ENCODE results near the gene FBLN2. TPM values are rescaled to one million over a fixed set of nuclear protein-coding genes. Genes with fewer than 3 reads are reported as not detected.

The FBLN2 gene
- total RNA-seq, 2 experiments from 2014 or later: 8.4 to 13.7 TPM

GRCh38 chr3:13663781-13664535 lies 115.0 kb downstream of the FBLN2 start:
- ATAC-seq: no peak
- intact Hi-C loops (cut with micrococcal nuclease): no loop called here

GRCh38 chr3:13665582-13666226 lies 116.8 kb downstream of the FBLN2 start:
- intact Hi-C loops (cut with micrococcal nuclease): no loop called here
- CTCF ChIA-PET: interaction anchor here (1.2 to 1.5 kb wide), 3 partner anchors 10 to 215 kb away, joined by 4 to 6 read pairs (median 4); partner anchors contain the start of gene WNT7A
- H3K27ac Mint-ChIP-seq: no peak overlapping the region

More at GRCh38 chr3:13663781-13664535, 115.0 kb downstream of the FBLN2 start:
- no peak overlapping the region for H3K4me3 Mint-ChIP-seq
- POLR2A ChIA-PET: no interaction called here
- H3K27ac Mint-ChIP-seq: no peak overlapping the region
- CTCF ChIA-PET: interaction anchor here (0.9 to 1.5 kb wide), 3 partner anchors 8 to 216 kb away, joined by 3 to 6 read pairs (median 4); partner anchors contain the start of gene WNT7A
- peaks cover 7% of the 10 kb centered on the region for H3K27me3 Mint-ChIP-seq
- no peak for DNase-seq
- TF ChIP-seq, protein P1, sequence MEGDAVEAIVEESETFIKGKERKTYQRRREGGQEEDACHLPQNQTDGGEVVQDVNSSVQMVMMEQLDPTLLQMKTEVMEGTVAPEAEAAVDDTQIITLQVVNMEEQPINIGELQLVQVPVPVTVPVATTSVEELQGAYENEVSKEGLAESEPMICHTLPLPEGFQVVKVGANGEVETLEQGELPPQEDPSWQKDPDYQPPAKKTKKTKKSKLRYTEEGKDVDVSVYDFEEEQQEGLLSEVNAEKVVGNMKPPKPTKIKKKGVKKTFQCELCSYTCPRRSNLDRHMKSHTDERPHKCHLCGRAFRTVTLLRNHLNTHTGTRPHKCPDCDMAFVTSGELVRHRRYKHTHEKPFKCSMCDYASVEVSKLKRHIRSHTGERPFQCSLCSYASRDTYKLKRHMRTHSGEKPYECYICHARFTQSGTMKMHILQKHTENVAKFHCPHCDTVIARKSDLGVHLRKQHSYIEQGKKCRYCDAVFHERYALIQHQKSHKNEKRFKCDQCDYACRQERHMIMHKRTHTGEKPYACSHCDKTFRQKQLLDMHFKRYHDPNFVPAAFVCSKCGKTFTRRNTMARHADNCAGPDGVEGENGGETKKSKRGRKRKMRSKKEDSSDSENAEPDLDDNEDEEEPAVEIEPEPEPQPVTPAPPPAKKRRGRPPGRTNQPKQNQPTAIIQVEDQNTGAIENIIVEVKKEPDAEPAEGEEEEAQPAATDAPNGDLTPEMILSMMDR (IDR thresholded peaks at IDR 0.05): no peak
- no peaks in the 10 kb centered on the region for H3K9me3 Mint-ChIP-seq
- H3K4me1 Mint-ChIP-seq (ENCODE audit: low read depth): no peaks in the 10 kb centered on the region
- H3K36me3 Mint-ChIP-seq (ENCODE audit: low read depth): no peaks in the 10 kb centered on the region

GRCh38 chr3:13666227-13666619 lies 117.3 kb downstream of the FBLN2 start:
- CTCF ChIA-PET: interaction anchor here (1.2 to 1.4 kb wide), 2 partner anchors 11 to 18 kb away, joined by 4 read pairs; no protein-coding TSS in a partner anchor
- H3K27ac Mint-ChIP-seq: no peak overlapping the region
- TF ChIP-seq, protein P1 (IDR thresholded peaks at IDR 0.05): no peak
- no peaks in the 10 kb centered on the region for H3K4me1 Mint-ChIP-seq (ENCODE audit: low read depth)
- no peak for ATAC-seq
- intact Hi-C loops (cut with micrococcal nuclease): no loop called here
- peaks cover 10% of the 10 kb centered on the region for H3K27me3 Mint-ChIP-seq
- H3K9me3 Mint-ChIP-seq: no peaks in the 10 kb centered on the region
- H3K36me3 Mint-ChIP-seq (ENCODE audit: low read depth): no peaks in the 10 kb centered on the region
- no peak for DNase-seq
- POLR2A ChIA-PET: interaction anchor here (0.8 kb wide), 1 partner anchor 15 kb away, joined by 4 read pairs; no protein-coding TSS in a partner anchor
- H3K4me3 Mint-ChIP-seq: no peak overlapping the region

More at GRCh38 chr3:13665582-13666226, 116.8 kb downstream of the FBLN2 start:
- Mint-ChIP-seq H3K9me3 (no peaks in the 10 kb centered on the region), H3K36me3 (ENCODE audit: low read depth) (no peaks in the 10 kb centered on the region), H3K4me3 (no peak overlapping the region), H3K4me1 (ENCODE audit: low read depth) (no peaks in the 10 kb centered on the region), H3K27me3 (peaks cover 10% of the 10 kb centered on the region)
- TF ChIP-seq, protein P1 (IDR thresholded peaks at IDR 0.05): no peak
- ATAC-seq (no peak), DNase-seq (no peak)
- POLR2A ChIA-PET: no interaction called here

DNA sequence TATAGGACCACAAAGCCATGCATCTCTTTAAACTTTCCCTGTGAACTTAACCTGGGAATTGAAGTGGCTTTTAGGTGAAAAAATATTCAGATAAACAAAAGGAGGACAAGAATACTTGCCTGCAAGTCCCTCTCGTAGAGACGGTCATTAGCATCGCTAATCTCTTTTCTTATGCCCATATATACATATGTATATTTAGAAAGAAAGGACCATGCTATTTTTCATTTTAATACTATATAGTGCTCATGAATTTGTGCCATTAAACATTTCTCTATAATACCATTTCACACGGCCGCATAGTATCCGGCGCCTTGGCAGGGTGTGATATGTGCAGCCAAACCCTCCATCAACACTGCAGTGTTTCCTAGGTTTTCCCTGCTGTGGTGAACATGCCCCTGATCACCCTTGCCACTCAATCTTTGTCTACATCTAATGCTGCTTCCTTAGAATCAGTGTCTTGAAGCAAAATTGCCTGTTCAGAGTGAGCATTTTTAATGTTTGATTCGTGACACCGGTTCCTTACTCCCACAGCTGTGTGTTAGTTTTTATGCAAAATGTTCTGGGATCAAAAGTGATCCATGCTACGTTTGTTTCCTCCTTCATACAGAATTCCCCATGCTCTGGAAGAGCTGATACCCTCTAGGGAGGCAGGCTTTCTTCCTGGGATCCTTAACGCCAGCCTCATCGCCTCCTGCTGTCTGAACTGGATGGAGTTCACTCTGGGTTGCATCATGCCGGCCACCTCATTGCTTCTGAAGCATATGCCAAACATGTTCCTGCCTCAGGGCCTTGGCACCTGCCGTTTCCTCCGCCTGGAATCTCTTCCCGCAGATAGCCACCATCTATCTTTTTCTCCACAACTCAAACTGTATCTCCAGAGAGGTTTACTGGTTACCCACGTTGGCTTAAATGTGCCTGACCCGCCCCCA lies 118.1 kb downstream of the FBLN2 start:
- Mint-ChIP-seq H3K9me3 (no peaks in the 10 kb centered on the region), H3K4me3 (no peak overlapping the region), H3K27ac (no peak overlapping the region), H3K4me1 (ENCODE audit: low read depth) (no peaks in the 10 kb centered on the region), H3K36me3 (ENCODE audit: low read depth) (no peaks in the 10 kb centered on the region), H3K27me3 (peaks cover 10% of the 10 kb centered on the region)
- no peak for DNase-seq
- ChIA-PET CTCF (interaction anchor here (1.4 to 4.6 kb wide), 2 partner anchors 9 to 12 kb away, joined by 4 to 19 read pairs; no protein-coding TSS in a partner anchor), POLR2A (interaction anchor here (0.8 kb wide), 1 partner anchor 14 kb away, joined by 4 read pairs; no protein-coding TSS in a partner anchor)
- no peak for ATAC-seq
- TF ChIP-seq, protein P1 (IDR thresholded peaks at IDR 0.05): no peak
- intact Hi-C loops (cut with micrococcal nuclease): no loop called here

Data from activated CD8-positive, alpha-beta T cell treated with anti-CD3 and anti-CD28 coated beads for 36 hours (primary cell).